HepG2 (cell line): ENCODE results near the gene KIF2C. TPM values are rescaled to one million over a fixed set of nuclear protein-coding genes. Genes with fewer than 3 reads are reported as not detected.
A peak's percentile ranks its signal among the peaks of the same experiment; 100 is the strongest.

Source experiments
- AGO1 ChIP-seq: fragments of 200-400 bp; formaldehyde crosslinking; IDR thresholded peaks from 2 replicates; pipeline ENCODE4 v1.6.1; 2017; ENCODE audit warnings: mild to moderate bottlenecking, low read depth, low read length, moderate library complexity; ENCODE audit not compliant: poor library complexity, severe bottlenecking
- AHDC1 ChIP-seq: sonication (generic); formaldehyde crosslinking; IDR thresholded peaks from 2 replicates; pipeline ENCODE4 v1.5.1; 2020; ENCODE audit warnings: mild to moderate bottlenecking, missing genetic modification reagents, borderline replicate concordance
- ONECUT2 ChIP-seq: sonication (generic); formaldehyde crosslinking; IDR thresholded peaks from 2 replicates; pipeline ENCODE4 v1.4.0; 2020; ENCODE audit warnings: missing genetic modification reagents
- ZNF660 ChIP-seq: sonication (generic); formaldehyde crosslinking; IDR thresholded peaks from 2 replicates; pipeline ENCODE4 v1.5.1; 2020; ENCODE audit warnings: mild to moderate bottlenecking, low read depth, missing genetic modification reagents, borderline replicate concordance
- polyA plus RNA-seq, 8 experiments: library from polyadenylated mRNA; depleted of rRNA in 3 of 8; stranded (reverse) in 7 of 8; unstranded in 1 of 8; fragments of >200 nt; fragmentation: Illumina TruSeq in 4 of 8; extraction: Trizol in 4 of 8; gene quantifications; 2 replicates each; pipeline versions ENCODE4 v1.2.1 to v1.2.3, GENCODE V29; 2011 to 2016; ENCODE audit warnings: low read depth in 4 of 8, missing spikeins in 1 of 8, mixed read lengths in 1 of 8; ENCODE audit not compliant: insufficient read depth in 1 of 8
- total RNA-seq, 5 experiments: library from RNA; depleted of rRNA; stranded (reverse); fragments of >200 nt; fragmentation: Illumina TruSeq; extraction: Trizol; gene quantifications; 2 replicates each; pipeline ENCODE4 v1.2.3, GENCODE V29; 2016; ENCODE audit warnings: low read depth in 1 of 5
- TF ChIP-seq, protein P1 (sequence below): sonication (generic); formaldehyde crosslinking; IDR thresholded peaks from 2 replicates; pipeline ENCODE4 v1.4.0; 2020; ENCODE audit warnings: mild to moderate bottlenecking, missing genetic modification reagents
- TF ChIP-seq, protein P2 (sequence below): sonication (generic); formaldehyde crosslinking; IDR thresholded peaks from 2 replicates; pipeline ENCODE4 v1.4.0; 2020; ENCODE audit warnings: missing genetic modification reagents

KIF2C gene
- total and polyA plus RNA-seq, 2 of the 13 experiments (the other 11 are each of a cell fraction or from before 2014, with no cell fraction given): 29.7 to 53.7 TPM

- TF ChIP-seq, protein P1, sequence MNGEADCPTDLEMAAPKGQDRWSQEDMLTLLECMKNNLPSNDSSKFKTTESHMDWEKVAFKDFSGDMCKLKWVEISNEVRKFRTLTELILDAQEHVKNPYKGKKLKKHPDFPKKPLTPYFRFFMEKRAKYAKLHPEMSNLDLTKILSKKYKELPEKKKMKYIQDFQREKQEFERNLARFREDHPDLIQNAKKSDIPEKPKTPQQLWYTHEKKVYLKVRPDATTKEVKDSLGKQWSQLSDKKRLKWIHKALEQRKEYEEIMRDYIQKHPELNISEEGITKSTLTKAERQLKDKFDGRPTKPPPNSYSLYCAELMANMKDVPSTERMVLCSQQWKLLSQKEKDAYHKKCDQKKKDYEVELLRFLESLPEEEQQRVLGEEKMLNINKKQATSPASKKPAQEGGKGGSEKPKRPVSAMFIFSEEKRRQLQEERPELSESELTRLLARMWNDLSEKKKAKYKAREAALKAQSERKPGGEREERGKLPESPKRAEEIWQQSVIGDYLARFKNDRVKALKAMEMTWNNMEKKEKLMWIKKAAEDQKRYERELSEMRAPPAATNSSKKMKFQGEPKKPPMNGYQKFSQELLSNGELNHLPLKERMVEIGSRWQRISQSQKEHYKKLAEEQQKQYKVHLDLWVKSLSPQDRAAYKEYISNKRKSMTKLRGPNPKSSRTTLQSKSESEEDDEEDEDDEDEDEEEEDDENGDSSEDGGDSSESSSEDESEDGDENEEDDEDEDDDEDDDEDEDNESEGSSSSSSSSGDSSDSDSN (CRISPR knock-in tag): no peak; the same call in 1 of the 2 replicates
- TF ChIP-seq, protein P2, sequence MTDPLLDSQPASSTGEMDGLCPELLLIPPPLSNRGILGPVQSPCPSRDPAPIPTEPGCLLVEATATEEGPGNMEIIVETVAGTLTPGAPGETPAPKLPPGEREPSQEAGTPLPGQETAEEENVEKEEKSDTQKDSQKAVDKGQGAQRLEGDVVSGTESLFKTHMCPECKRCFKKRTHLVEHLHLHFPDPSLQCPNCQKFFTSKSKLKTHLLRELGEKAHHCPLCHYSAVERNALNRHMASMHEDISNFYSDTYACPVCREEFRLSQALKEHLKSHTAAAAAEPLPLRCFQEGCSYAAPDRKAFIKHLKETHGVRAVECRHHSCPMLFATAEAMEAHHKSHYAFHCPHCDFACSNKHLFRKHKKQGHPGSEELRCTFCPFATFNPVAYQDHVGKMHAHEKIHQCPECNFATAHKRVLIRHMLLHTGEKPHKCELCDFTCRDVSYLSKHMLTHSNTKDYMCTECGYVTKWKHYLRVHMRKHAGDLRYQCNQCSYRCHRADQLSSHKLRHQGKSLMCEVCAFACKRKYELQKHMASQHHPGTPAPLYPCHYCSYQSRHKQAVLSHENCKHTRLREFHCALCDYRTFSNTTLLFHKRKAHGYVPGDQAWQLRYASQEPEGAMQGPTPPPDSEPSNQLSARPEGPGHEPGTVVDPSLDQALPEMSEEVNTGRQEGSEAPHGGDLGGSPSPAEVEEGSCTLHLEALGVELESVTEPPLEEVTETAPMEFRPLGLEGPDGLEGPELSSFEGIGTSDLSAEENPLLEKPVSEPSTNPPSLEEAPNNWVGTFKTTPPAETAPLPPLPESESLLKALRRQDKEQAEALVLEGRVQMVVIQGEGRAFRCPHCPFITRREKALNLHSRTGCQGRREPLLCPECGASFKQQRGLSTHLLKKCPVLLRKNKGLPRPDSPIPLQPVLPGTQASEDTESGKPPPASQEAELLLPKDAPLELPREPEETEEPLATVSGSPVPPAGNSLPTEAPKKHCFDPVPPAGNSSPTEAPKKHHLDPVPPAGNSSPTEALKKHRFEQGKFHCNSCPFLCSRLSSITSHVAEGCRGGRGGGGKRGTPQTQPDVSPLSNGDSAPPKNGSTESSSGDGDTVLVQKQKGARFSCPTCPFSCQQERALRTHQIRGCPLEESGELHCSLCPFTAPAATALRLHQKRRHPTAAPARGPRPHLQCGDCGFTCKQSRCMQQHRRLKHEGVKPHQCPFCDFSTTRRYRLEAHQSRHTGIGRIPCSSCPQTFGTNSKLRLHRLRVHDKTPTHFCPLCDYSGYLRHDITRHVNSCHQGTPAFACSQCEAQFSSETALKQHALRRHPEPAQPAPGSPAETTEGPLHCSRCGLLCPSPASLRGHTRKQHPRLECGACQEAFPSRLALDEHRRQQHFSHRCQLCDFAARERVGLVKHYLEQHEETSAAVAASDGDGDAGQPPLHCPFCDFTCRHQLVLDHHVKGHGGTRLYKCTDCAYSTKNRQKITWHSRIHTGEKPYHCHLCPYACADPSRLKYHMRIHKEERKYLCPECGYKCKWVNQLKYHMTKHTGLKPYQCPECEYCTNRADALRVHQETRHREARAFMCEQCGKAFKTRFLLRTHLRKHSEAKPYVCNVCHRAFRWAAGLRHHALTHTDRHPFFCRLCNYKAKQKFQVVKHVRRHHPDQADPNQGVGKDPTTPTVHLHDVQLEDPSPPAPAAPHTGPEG (CRISPR knock-in tag): 0 out of 2 replicates have a peak, but pooled peaks have one; percentile 59
- TF ChIP-seq ONECUT2 (peak; percentile 19; the same call in 1 of the 2 replicates), AGO1 (no peak), ZNF660 (no peak), AHDC1 (CRISPR knock-in tag) (no peak; the same call in 1 of the 2 replicates)
These were observed at the start of gene KIF2C (continued) for GRCh38 chr1:44739307-44740178.
